GM18520 (cell line): Measurements from ENCODE around the gene ERBB2.
"Not testable (repeated sequence)": the region's sequence is repeated elsewhere in the genome, so short reads cannot be mapped to it uniquely, and the experiment has no call there.

Experiments used
- ATAC-seq: cut with Tn5 transposase; IDR thresholded peaks from one replicate; pipeline ENCODE4 v1.9.1; 2021; ENCODE audit not compliant: unreplicated experiment

The ERBB2 gene

DNA sequence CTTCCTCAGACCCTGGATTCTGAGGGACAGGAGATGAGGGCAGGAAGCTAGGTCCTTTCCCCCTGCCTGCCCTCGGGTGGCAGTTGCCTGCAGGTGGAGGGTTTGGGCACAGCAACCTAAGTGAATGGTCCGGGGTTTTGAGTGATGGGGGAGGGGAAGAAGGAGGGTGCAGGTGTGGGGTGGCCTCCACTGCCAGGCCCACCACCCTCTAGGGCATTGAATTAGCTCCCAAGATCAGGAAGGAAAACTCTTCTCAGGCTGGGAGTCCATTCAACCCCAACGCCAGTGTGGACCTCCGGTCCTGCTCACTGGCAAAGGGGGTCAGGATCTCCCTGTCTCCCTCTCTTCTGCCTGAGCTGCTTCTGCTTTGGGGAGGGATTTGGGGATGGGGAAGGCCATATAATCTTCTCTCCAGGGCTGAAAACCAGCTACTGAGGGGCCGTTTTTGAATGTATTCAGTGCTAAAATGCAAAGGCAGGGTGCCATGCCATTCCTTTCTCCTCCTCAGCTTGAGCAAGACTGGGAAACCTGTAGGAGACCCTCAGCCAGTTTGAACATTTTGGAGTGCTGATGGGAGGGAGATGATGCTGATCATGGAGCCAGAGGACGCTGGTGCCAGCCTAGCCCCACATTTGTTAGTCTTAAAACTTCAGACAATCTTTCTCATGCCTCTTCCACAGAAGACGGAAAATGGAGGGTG is 56.7 kb downstream of the ERBB2 start:
- no peak for ATAC-seq

DNA sequence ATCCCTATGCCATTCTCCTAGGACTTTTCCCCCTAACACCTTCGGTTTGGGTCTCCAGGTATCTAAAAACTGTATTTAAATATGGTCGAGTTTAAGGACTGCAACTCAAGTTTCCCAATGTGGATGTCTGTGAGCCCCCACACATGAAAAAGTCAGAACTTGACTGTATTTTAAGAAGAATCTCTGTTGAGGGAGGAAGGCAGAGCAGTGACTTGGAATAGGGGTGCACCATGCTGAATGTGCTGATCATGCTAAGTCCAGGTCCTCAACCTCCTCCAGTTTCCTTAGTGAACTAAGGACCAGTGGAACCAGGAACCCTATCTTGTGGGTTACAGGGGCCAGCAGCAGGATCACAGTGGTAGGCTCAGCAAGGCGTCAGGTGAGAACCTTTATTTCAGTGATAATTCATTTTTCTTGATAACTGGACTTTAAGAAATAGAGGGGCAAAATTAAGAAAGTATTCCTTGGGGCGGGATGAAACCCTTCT is 57.4 kb downstream of the ERBB2 start:
- no peak for ATAC-seq

GRCh38 chr17:39757931-39758873 is 58.3 kb downstream of the ERBB2 start:
- ATAC-seq, result no peak

- ATAC-seq, result no peak
Measured at GRCh38 chr17:39759204-39759603, 59.3 kb downstream of the ERBB2 start.

- ATAC-seq, result no peak
Measured at GRCh38 chr17:39761861-39762496, 62.1 kb downstream of the ERBB2 start.

DNA sequence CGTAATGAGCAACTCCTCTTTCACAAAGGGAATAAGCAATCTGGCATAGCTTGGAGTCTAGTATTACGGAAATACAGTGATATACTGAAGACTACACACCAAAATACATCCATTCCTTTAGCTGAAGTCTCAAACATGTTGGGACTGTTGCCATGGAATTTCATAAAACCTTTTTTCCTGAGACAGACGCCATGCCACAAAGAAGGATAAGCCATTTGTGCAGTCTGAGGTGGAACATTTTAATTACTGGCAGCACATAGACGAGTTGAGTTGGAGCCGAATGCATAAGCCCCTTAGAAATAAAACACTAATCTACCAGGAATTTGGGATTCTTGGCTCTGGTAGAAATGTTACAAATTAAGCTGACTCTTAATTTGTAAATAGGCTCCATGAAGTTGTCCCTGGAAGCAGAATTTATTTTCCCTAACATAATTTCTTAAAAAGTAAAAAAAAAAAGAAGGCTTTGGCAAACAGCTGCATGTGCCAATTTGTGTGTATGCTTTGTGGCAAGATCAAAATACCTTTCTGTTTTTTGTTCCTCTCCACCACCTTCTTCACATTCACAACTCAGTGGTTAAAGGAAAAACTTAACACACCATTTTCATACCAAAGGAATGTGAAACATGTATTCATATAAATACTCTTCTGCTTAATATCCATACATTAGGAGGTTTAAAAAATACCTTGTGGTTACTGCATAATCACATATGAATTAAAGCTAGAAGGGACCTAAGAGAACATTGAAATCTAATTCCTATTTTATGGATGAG is 63.4 kb downstream of the ERBB2 start:
- ATAC-seq, result no peak

DNA sequence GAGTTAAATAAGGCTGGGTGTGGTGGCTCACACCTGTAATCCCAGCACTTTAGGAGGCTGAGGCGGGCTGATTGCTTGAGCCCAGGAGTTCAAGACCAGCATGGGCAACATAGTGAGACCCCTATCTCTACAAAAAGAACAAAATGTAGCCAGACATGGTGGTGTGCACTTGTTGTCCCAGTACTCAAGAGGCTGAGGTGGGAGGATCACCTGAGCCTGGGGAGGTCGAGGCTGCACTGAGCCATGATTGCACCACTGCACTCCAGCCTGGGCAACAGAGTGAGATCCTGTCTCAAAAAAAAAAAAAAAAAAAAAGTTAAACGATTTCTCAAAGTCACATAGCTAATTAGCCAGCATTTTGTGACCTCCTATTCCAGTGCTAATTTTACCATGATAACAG is 64.3 kb downstream of the ERBB2 start:
- ATAC-seq, result not testable (repeated sequence)

DNA sequence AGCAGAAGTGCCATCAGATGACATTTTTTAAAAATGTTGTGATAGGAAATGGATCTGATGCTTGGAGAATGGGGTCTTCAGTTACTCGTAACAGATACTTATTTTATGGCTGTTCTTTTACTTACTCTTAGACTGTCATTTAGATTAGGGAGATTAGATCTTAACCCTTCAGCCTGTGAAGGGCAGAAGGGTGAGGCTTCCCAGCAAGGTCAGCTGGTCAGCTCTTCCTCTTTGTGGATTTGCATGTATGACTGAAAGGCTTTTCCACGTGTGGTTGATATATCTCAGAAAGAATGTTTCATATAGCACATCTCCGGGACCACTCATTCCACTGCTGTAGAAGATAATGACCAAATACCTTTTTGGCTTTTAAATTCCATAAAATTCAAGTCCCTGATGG is 65.3 kb downstream of the ERBB2 start:
- no peak for ATAC-seq

GRCh38 chr17:39765766-39766165 is 65.9 kb downstream of the ERBB2 start:
- no peak for ATAC-seq

- no peak for ATAC-seq
Measured at GRCh38 chr17:39767147-39767546, 67.3 kb downstream of the ERBB2 start.

- ATAC-seq, result peak; percentile 37
Measured at GRCh38 chr17:39769974-39770587, 70.2 kb downstream of the ERBB2 start.

DNA sequence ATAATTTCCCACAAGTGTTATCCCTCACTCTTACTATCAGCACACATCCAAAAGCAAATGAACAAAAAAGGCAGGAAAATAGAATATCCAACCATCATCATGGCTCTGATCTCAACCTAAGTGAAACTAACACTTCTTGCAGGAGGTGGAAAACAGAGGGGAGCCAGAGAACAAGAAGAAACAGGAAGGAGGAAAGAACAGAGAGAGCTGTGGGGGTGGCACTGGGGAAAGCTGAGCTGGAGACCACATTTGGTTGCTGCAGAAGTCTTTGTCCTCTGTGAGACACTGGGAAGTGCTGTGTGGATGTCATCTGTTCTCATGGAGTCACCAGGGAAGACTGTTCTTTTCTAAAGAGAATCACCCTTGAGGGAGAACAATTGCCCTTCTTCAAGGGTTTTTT is 72.6 kb downstream of the ERBB2 start:
- no peak for ATAC-seq

GRCh38 chr17:39772987-39773934 is 73.4 kb downstream of the ERBB2 start:
- no peak for ATAC-seq

DNA sequence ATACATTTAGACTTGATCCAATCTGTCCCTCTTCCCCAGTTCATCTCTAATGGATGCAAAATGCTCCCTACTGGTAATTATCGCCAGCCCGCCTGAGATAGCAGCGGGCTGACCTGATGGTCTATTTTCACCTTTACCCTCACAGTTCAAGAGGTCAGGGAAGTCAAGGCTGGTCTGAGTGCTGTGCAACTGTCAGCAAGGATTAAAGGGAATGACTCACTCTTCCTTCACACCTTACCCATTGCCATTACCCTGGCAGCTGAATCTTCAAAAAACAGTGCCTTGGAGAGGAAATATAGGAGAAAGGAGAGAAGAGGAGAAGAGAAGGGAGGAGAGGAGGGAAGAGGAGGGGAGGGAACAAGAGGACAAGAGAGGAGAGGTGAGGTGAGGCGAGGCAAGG is 74.2 kb downstream of the ERBB2 start:
- no peak for ATAC-seq

- ATAC-seq, result no peak
Measured at GRCh38 chr17:39775031-39775430, 75.2 kb downstream of the ERBB2 start.

DNA sequence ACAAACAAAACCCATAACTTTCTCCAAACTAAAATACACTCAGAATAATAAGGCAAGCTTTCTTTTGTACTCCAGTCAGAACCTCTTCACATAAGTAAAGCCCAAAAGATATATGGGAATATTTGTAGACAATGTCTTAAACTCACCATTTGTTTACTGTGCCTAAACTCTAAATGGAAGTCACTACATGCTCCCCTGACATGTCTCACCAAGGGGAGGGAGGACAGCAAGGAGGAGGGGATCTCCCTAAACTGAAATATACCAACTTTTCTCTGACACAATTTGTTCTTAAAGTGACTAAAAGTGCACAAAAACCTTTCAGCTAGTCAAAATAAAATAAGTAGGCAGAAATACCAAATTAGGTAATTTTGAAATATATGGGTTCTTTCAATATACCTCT is 76.4 kb downstream of the ERBB2 start:
- no peak for ATAC-seq

GRCh38 chr17:39777534-39778365 is 77.9 kb downstream of the ERBB2 start:
- peak; percentile 37 for ATAC-seq
